Activated CD4-positive, alpha-beta T cell treated with anti-CD3 and anti-CD28 coated beads, Interleukin-2, Interleukin-6, amounts not matched to agents 100 ng/mL and 50 ng/mL, durations not matched to agents 16 hours and 8 hours (primary cell): ENCODE results near the gene TAF3.

Source experiments
- DNase-seq: peaks from one replicate; pipeline ENCODE4 v3.0.0-alpha.2; 2020

TAF3 gene

DNA sequence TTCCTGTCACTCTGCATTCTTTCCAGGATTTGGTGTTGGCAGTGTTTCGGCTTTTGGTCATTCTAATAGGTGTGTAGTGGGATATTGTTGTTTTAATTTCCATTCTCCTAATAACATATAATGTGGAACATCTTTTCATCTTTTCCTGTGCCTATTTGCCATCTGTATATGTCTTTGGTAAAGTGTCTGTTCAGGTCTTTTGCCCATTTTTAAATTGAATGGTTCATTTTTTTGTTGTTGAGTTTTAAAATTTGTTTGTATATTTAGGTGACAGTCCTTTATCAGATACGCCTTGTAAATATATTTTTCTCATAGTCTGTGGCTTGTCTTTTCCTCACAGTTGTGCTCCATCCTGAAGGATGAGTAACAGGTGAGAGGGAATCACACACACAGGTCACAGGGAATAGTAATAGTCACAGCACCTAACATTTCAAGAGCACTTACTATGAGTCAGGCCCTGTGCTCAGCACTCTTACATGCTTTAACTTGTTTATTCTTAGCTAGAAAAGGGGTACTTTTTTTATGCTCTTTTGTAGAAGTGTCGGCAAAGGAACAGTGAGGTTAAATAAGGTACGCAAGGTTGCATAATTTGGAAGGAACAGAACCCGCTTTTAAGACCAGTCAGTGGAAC, 119.1 kb downstream of the TAF3 start:
- no peak for DNase-seq

DNA sequence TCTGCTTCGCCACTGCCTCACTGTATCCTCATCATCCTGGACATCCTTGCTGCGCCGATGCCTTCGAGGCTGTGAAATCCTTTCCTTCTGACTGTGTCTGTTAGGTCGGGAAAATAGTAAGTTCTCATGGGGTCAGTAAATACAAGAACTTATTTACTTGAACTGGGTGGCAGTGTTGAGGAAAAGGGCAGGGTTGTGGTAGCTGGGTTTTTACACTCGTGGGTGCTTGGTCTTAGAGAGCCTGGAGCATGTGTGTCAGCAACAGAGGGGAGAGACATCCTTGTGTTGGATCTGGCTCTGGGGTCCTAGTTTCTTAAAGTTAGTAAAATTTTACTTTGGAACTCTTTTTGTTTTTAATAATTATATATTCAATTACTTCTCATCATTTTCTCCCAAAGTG, 123.3 kb downstream of the TAF3 start:
- no peak for DNase-seq

DNA sequence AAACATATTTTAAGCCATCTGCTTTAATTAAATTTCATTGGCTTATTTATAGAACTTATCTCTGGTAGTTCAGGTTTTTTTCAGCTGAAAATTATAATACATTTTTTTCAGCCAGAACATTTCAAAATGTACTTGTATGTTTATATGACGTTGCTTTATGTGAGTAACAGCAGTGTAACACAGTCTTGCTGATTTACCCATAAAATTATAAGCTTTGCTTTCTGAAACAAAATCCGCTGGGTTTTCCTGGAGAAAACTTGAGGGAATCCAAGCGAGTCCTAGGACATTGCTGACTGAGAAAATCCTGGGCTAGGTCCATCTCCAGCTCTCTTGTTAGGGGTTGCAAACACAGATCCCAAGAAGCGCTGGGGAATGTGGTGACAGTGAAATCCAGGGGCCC, 124.0 kb downstream of the TAF3 start:
- DNase-seq: no peak

DNA sequence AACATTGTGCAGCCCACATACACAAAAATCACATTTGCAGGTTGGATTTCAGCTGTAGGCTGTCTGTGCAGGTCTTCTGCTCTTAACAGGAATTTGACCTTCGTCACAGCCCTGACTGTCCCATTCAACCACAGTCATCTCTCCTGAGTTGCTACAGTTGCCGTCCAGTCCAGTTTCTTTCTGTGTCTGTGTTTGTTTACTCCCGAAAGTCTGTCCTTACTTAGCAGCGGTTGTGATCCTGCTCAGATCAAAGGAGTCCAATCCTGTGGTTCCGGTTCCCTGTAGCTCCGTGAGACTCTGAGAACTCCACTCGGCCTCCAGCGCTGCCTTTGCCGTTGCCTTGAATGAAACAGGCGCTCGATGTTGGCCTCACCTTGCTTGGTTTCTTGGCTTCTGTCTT, 124.6 kb downstream of the TAF3 start:
- DNase-seq: no peak

DNA sequence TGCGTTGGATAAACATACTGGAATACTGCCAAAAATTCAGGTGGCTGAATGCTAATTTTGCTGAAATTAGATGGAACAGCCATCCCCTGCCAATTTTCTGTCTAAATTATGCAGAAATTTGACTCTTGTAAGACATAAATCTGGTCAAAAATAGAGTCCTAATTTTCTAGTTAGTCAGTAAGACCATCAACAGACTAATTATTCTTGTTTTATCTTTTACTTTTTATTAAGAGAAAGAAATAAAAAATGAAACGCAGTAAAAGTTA, 125.8 kb downstream of the TAF3 start:
- DNase-seq: no peak

DNA sequence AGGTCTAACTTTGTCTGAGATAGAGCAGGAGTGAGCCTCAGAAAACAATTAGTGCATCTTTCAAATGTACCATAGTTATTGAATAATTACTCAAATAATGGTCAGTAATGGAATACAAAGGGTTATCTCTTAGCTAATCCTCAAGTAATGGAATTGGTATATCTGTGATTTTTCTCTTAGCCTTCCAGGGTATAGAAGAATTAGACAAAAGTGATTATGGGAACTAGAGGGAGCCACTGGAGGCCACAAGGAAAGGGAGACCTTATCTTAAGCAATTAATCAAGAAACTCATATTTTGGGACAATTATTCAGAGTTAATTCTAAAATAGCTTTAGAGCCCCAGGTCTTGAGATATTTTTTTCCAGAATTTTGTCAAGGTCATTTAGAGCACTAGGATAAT, 126.2 kb downstream of the TAF3 start:
- no peak for DNase-seq

DNA sequence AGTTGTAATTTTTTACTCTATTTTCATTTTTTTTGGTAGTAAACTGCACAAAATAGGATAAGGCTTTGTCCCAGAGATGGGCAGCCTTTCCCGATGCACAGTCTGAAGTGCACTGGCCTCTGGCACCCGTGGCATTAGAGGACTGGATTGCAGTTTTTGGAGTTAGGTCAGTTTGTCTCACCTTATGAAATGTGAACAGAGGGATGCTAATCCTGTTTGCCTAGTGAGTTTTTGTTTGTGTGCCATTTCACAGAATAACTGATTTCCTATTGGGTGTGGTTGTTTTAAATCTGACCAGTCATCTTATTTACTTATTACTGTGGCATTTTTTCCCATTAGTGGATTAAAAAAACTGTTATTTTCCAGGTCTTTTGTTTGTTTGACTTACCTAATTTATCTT, 126.7 kb downstream of the TAF3 start:
- DNase-seq: no peak

DNA sequence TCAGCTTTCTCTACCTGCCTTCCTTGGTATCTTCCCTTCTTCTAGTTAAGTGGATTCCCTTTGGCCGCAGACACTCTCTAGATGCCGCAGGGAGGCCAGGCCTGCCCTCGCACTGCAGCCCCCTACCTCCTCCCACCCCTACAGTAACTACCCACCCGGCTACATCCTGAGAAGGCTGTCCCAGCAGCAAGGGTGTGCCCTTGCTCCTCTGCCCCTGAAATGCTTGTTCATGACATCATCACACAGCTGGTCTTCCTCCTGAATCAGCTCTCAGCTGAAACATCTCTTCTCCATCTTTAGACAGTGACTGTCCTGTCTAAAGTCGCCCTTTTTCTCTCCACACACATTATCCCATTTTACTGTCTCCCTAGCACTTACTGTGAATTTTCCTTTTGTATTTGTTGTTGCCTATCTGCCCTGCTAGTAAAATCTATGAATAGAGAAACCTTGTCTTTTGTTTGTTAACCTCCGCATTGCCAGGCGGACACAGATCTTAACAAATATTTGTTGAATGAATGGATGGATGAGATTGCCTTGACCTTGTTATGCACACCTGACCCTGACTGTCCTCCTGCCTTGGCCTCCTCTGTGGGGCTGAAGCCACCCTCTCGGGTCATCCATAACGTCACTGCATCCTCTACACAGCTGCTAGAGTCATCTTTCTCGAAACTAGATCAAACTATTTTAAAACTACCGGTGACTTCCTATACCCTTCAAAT, 127.3 kb downstream of the TAF3 start:
- no peak for DNase-seq

DNA sequence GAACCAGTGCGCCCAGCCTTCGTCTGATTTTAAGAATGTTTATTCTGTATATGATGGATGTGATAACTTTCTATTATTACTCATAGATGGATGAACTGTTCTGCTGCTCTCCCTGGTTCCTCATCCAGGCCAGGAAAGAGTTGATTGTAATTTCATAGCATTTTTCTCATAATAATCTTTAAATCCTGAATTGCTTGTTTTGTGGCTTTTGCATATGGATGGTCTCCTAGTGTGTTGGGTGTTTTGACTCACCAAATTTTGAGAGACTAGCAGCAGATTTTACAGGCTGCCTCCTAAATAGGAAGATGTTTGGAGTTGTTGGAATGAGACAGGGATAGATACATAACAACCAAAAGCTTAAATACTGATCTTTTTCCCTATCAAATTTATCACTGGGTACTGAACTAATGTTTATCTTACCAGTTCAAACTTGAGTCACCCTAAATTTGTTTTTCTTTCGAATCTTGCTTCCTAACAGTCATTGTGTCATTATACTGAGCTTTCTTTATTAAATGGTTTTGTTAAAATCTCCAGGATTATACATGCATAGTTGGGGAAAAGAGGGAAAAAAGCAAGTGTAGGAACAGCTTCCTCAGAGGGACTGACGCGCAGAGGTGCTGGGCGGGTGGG, 130.2 kb downstream of the TAF3 start:
- DNase-seq: no peak

DNA sequence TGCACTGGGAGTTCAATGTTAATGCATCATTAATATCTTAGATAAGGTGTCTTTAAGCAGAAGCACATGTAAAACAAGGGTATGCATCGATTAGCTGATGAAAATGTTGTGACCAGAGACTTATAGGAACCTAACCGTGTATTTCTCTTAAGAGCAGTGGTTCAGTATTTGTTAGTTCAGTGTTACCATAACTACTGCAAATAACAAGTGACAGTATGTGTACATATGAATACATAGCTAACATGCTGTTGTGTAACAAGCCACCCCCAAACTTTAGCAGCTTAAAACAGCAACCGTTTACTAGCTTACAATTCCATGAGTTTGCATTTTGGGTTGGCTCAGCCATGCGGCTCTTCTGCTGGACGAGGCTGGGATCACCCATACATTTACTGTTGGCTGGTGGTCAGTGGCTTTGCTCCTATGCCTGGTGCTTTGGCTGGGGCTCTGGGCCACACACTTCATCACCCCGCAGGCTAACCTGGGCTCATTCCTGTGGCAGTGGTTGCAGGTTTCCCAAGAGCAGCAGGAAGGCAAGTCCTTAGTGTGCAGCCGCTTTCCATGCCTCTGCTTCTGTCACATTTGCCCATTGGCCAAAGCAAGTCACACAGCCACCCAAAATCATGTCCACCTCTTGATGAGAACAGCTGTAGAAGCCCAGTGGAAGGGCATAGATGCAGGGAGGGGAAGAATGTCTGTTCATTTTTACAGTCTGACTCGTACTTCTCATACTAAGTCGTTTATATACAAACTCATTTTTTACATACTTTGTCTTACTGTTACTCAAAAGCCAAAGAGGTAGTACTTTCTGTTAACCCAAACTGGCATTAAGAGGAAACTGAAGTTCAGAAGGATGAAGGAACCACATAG, 132.9 kb downstream of the TAF3 start:
- DNase-seq: no peak

DNA sequence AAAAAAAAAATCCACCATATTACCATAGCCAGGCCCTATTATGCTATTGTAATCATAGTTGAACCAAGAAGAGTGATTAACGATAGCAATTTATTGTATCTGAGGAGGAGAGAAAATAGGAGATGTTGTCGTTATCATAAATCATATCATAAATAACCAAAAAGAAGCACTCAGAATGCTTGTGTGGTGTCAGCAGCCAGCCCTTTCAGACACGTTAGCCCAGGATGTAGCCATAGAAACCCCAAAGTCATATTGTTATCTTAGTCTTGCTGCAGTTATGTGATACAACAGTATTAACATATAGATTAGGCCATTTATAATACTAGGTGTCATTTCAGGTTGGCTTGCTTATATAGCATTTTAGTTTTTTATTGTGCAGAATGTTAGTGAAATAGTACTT, 134.0 kb downstream of the TAF3 start:
- DNase-seq: no peak

DNA sequence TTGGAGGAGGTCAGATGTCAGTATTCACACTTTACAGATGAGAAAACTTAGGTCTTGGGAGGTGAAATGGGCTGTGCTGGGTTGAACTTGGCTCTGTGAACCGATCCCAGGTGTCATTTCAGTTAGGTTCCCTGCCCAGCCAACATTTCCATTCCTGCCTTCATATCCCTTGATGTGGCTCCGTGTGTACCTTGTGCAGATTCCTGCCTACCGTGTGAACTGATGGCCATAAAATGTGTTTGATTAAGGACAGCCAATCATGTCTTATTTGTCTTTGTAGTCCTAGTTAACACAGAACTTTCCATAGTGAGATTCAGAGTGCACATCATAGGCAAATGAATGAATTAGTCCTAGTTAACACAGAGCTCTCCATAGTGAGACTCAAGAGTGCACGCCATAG, 135.1 kb downstream of the TAF3 start:
- no peak for DNase-seq

DNA sequence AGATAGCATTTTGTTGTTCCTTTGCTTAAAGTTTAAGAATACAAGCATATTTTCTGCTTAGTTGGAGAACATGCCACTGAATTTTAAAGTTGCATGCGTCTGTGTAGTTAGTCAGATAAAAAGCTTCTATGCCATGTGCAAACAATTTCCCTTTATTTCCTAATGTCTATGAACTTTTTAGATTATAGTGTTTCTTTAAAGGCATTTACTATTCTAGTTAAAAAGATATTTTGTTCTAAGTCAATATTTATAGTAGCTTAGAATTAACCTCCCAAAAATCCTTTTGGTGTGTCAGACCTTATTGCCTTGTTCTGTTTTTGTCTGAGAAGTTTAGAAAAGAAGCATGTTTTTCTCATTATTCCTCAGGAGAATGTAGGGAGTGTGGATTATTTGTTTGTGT, 137.1 kb downstream of the TAF3 start:
- no peak for DNase-seq

DNA sequence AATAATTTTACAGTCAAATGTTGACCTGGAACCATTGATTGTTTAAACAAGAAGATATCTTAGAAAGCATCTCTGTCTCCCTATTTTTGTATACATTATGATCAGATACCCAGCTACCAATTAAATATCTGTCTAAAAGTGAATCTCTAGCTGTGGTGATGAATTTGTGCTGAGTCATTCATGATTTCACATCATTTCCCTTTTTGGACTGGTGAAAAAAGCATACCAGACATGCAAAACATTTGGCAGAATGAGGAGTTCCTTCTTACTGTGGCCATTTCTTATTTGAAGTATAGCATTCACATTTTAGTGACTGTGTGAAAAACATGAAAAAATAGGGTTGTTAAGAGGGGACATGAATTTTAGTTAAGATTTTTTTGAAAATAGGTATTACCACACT, 138.2 kb downstream of the TAF3 start:
- DNase-seq: peak; percentile 55

DNA sequence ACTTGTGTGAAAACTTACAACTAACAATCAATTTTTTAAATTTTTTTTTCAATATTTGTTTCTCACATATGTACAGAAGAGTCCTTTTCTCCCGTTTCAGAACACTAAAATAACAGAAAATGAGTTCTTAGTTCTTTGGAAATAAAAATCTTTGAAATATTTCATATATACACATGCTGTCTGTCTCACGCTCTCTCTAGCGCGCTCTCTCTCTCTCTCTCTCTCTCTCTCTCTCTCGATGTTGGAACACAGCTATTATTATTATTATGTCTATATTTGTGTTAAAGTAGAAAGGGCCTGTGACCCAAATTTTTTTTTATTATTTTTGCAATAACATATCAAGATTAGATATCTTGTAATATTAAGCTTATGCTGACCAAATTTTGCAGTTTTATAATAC, 139.3 kb downstream of the TAF3 start:
- no peak for DNase-seq

DNA sequence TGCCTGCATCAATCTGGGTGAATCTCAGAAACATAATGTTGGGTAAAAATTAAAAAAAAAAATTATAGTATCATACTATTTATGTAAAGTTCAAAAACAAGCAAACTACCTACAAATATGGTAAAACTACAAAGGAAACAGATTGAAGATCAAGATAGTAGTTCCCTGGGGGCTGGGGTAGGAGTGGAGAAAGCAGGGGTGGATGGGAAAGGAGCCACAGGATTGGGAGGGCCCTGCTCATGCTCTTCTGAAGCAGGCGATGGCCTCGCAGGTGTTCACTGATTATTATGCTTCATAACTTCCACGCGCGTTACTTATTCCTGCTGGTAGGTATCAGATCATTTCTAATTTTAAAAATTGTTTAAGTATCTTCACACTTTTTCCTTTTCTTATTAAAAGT, 140.1 kb downstream of the TAF3 start:
- no peak for DNase-seq

DNA sequence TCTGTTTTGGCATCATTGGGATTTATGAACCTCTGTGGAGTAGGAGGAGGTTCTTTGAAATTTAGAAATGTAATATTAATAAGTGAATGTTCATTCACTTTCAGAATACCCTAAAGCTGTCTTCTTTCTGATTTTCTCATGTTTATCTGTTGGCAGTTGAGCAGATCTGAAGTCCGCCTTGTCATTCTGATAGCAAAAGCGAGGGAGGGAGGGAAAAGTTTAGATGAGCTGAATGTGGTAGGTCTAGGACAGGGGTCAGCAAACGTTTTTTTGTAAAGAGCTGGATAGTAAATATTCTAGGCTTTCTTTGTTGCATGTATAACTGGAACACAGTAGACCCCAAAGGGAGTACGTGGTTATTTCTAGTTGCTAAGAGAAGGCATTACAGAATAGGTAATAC, 141.8 kb downstream of the TAF3 start:
- DNase-seq: no peak

DNA sequence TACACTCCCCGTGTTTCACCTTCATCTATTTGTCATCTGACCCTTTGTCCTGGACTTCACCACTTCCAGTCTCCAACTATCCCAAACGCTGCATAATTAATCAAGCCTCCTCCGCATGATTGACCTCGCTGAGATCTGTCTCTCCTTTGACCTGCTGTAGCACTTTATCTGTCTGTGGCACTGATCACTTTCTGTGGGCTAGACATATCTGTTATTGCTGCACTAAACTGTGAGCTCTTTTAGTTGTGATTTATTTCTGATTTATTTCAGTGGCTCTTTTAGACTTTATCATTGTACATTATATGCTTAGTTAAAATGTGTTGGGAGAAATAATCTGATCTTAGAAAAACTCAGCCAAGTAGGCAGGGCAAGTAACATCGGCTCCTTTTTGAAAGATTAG, 144.3 kb downstream of the TAF3 start:
- no peak for DNase-seq

DNA sequence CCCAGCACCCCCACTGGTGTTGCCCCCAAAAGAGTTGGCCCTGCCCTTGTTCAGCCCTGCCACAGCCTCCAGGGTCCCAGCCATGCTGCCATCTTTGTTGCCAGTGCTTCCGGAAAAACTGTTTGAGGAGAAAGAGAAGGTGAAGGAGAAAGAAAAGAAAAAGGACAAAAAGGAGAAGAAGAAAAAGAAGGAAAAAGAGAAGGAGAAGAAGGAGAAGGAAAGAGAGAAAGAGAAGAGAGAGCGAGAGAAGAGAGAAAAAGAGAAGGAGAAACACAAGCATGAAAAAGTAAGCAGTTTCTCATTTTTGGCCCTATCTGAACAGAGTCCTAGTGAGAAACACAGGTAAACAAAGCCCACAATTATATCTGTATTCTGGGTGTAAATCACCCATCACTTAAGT, 147.2 kb downstream of the TAF3 start:
- DNase-seq: no peak

DNA sequence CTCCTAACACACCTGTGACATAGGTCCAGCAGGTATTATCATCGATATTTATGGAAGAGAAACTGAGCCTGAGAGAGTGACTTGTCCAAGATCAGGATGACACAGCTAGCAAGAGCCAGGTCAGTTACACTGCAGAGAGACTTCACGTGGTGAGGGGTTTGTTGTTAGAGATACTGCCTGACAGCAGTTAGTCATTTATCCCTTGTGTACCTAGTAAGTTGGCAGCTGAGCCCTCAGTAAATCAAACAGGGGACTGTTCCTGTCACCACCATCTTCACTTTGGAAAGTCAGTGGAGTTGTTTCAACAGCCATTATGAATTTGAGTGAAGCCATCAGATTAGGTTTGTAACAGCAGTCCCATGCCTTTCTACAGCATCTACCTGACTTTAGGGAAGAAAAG, 148.7 kb downstream of the TAF3 start:
- DNase-seq: no peak

DNA sequence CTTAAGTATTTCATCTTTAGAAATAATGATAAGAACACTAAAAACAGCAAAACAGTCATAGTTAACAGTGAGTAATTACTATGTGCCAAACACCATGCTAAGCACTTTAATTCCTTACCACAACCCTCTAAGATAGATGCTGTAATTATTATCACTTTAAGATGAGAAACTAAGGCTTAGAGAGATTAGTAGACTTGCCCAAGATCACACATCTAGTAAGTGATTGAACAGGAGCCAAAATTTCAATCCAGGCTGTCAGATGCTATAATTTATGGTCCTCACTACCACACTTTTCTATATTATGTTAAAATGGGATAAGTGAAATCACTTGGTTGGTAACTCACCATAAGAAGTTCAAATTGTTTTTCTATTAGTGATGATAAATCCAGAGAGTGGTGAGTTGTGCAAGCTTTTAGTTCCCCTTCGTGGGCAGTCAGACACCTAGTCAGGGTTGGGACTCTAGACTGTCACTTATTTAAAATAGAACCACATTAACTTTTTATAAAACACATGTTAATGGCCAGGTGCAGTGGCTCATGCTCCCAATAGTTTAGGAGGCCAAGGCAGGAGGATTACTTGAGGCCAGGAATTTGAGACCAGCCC, 150.3 kb downstream of the TAF3 start:
- no peak for DNase-seq

DNA sequence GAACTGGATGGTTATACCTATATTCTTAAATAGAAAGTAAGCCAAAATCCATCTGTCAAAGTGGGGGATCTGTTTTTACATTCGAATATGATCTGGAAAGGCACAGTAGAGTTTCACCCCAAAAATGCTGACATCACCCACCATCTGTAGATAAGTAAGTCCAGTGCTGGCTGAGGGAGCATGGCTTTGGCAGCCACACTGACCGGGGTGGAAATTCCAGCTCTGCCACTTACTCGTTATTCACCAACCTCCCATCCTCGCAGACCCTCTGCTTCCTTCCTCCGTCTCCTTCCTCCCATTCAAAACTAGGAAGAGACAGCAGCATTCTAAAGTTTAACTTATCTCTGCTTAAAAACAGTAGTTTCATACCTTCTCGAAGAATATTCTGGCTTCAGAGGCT, 151.3 kb downstream of the TAF3 start:
- no peak for DNase-seq

DNA sequence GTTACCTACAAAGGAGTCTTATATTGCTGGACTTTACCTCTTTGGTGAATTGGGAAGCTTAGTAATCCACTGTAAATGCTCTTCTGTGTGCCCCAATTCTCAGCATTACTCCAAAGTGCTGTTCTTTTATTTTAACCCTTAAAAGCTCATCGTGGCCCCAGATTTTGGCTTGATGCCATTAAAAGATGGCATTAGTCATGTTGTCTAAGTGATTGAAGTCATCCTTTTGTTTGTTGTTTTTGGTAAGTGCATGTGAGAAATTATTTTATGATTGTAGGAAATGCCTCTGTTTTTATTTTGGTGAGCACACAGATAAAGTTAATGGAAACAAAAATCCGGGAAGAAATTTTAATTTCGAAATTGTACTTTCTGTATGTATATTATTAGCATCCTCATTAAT, 153.6 kb downstream of the TAF3 start:
- no peak for DNase-seq

DNA sequence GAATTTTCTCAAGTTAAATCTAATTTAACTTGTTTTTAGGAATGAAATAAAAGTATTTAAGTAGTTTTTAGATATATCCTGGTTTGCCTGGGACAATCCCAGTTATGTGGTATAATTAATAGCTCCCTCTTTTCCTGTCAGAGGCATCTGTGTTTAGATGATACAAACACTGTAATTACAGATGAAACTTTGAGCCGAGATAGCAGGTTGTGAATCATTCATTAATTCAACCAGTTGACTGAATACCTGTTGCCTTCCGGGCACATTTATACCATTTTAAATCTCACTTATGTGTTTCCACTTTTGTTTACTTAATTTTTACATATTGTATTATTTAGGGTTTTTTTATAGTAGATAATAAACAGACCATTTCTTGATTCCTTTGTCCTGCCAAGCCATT, 154.1 kb downstream of the TAF3 start:
- DNase-seq: no peak
